ENCODE measurements around the gene MACROD2. TPM values are rescaled to one million over a fixed set of nuclear protein-coding genes. Genes with fewer than 3 reads are reported as not detected.

MACROD2 gene
- total and polyA plus RNA-seq, 2 of the 4 experiments (the other 2 are of a cell fraction): not detected

- H4K91ac ChIP-seq (ENCODE audit: insufficient read depth, low read depth, low read length): no peak overlapping the region
- intact Hi-C loops (cut with micrococcal nuclease): no loop called here
- H4K8ac ChIP-seq (ENCODE audit: low read depth in 2 of 2, low read length in 2 of 2): no peak overlapping the region
- no peak overlapping the region for H3K18ac ChIP-seq (ENCODE audit: low read depth, low read length)
- no peak overlapping the region for H2BK15ac ChIP-seq (ENCODE audit: low read depth, low read length)
- H3K56ac ChIP-seq (ENCODE audit: extremely low read depth, insufficient read depth, low read length): no peak overlapping the region
- CTCF ChIA-PET: no interaction called here
- H3K4me3 ChIP-seq (ENCODE audit: insufficient read depth, low read depth, low read length): no peak overlapping the region
- H3K79me1 ChIP-seq (ENCODE audit: low read depth in 1 of 2, low read length in 2 of 2): no peaks in the 10 kb centered on the region
- H3K4me2 ChIP-seq (ENCODE audit: low read depth, low read length): no peak overlapping the region
- ATAC-seq (ENCODE audit: low read depth) (no peak), DNase-seq (no peak)
- no peak overlapping the region for H2BK5ac ChIP-seq (ENCODE audit: low read depth, low read length, poor library complexity, severe bottlenecking)
- no peak overlapping the region for H4K5ac ChIP-seq (ENCODE audit: low read depth, low read length)
- H3K27me3 ChIP-seq (ENCODE audit: control insufficient read depth, insufficient read depth, low read length): no peaks in the 10 kb centered on the region
- POLR2A ChIA-PET (ENCODE audit: unreplicated experiment): no interaction called here
- no peak overlapping the region for H3K23ac ChIP-seq (ENCODE audit: low read depth, low read length)
- H3K36me3 ChIP-seq (ENCODE audit: control insufficient read depth, insufficient read depth, low read length): no peaks in the 10 kb centered on the region
- H2BK120ac ChIP-seq (ENCODE audit: low read depth, low read length): no peak overlapping the region
- H2BK20ac ChIP-seq (ENCODE audit: low read depth, low read length): no peak overlapping the region
- WGBS, 2 experiments (ENCODE audit: extremely low coverage in 2 of 2, insufficient read length in 1 of 2): no CpG with 5 or more reads among the region's 1 CpG
- dilution Hi-C loops (cut with HindIII; ENCODE audit: low sequenced_read_pairs, unreplicated experiment): no loop called here
- no peaks in the 10 kb centered on the region for H4K20me1 ChIP-seq (ENCODE audit: insufficient read depth, low read length)
- no peak overlapping the region for H3K9ac ChIP-seq (ENCODE audit: low read depth, low read length)
- no peaks in the 10 kb centered on the region for H3K4me1 ChIP-seq (ENCODE audit: control insufficient read depth, insufficient read depth, low read length)
- H2AK5ac ChIP-seq (ENCODE audit: low read depth, low read length): no peak overlapping the region
- H3K4ac ChIP-seq (ENCODE audit: low read depth, low read length): no peak overlapping the region
- in situ Hi-C loops (cut with MboI; ENCODE audit: low sequenced_read_pairs): no loop called here
- H2AFZ ChIP-seq (replicated peaks; ENCODE audit: low read length, poor library complexity): no peak overlapping the region
- H3K27ac ChIP-seq (ENCODE audit: insufficient read depth, low read length): no peak overlapping the region
- TF ChIP-seq ELK1 (IDR thresholded peaks at IDR 0.05; ENCODE audit: borderline replicate concordance, low read depth, low read length): no peak
- no peak for TF ChIP-seq NFE2L2 (IDR thresholded peaks at IDR 0.05; ENCODE audit: low read depth, low read length)
- TF ChIP-seq SMC3 (IDR thresholded peaks at IDR 0.05; ENCODE audit: low read depth, low read length): no peak
- no peak for TF ChIP-seq FOS (IDR thresholded peaks at IDR 0.05; ENCODE audit: low read depth, low read length)
- TF ChIP-seq USF2 (IDR thresholded peaks at IDR 0.05; ENCODE audit: low read depth, low read length): no peak
- no peak for TF ChIP-seq MXI1 (IDR thresholded peaks at IDR 0.05; ENCODE audit: borderline replicate concordance, low read depth, low read length)
- no peak for TF ChIP-seq POLR2A (IDR thresholded peaks at IDR 0.05; ENCODE audit: low read depth, low read length)
- no peak for TF ChIP-seq MAFK (IDR thresholded peaks at IDR 0.05; ENCODE audit: low read depth, low read length)
- TF ChIP-seq MAZ (IDR thresholded peaks at IDR 0.05; ENCODE audit: borderline replicate concordance, low read depth, low read length): no peak
- no peak for TF ChIP-seq CEBPB (IDR thresholded peaks at IDR 0.05; ENCODE audit: low read depth, low read length)
- no peak for TF ChIP-seq RFX5 (IDR thresholded peaks at IDR 0.05; ENCODE audit: low read depth, low read length)
- TF ChIP-seq CTCF (conservative IDR thresholded peaks at IDR 0.05; ENCODE audit: low read depth, low read length): no peak
- no peak for TF ChIP-seq RCOR1 (IDR thresholded peaks at IDR 0.05; ENCODE audit: insufficient replicate concordance, low read length)
- TF ChIP-seq CHD1 (IDR thresholded peaks at IDR 0.05; ENCODE audit: low read depth, low read length): no peak
- no peak for TF ChIP-seq RAD21 (IDR thresholded peaks at IDR 0.05; ENCODE audit: low read length)
- TF ChIP-seq BHLHE40 (IDR thresholded peaks at IDR 0.05; ENCODE audit: low read depth, low read length): no peak
- H3K14ac ChIP-seq (replicated peaks; ENCODE audit: low read depth, low read length): no peak overlapping the region
- H2AK9ac ChIP-seq (replicated peaks; ENCODE audit: low read depth, low read length, poor library complexity): no peak overlapping the region
- peaks cover 7% of the 10 kb centered on the region; the same call in 1 of the 2 replicates for H3K9me3 ChIP-seq (ENCODE audit: control insufficient read depth, insufficient read depth, low read length)
- BruUV-seq (replicated peaks): no TSS peak
- no peaks in the 10 kb centered on the region for H3K9me1 ChIP-seq (ENCODE audit: insufficient read depth, low read length)
Observed at GRCh38 chr20:16072220-16072619, 2076.9 kb downstream of the MACROD2 start.

All from IMR-90 (cell line).